Pancreas (tissue), 10 donors: Measurements from ENCODE around the gene TGFA. TPM values are rescaled to one million over a fixed set of nuclear protein-coding genes. Genes with fewer than 3 reads are reported as not detected.

Experiments used
- ATAC-seq, 4 donors: fragments of 200-7000 bp; cut with Tn5 transposase; one replicate each; pipeline versions ENCODE4 v1.8.0 to v1.9.1; 2020; ENCODE audit warnings: mild to moderate bottlenecking in 4 of 4, moderate library complexity in 4 of 4
- DNase-seq, 6 donors: peaks; one replicate each; pipeline ENCODE4 v3.0.0-alpha.2; 2020
- FAIRE-seq: peaks from 2 replicates; lab custom pipeline; 2012; peaks lifted over from hg19 to GRCh38; lab: Jason Lieb, UNC
- H3K27ac ChIP-seq, 4 donors: fragments of 200-600 bp; sonication (generic); 1 replicate in 3 of 4; 2 replicates in 1 of 4; pipeline versions ENCODE4 v1.5.0 to v1.8.0; 2020
- H3K27me3 ChIP-seq, 4 donors: fragments of 200-600 bp; one replicate each; pipeline ENCODE4 v1.8.0; 2021
- H3K36me3 ChIP-seq, 3 donors: fragments of 200-600 bp; sonication (generic) in 1 of 3; one replicate each; pipeline versions ENCODE4 v1.5.0 to v1.8.0; 2020 to 2021
- H3K4me1 ChIP-seq, 3 donors: fragments of 200-600 bp; one replicate each; pipeline ENCODE4 v1.8.0; 2021
- H3K4me3 ChIP-seq, 4 donors: fragments of 200-600 bp; sonication (generic) in 2 of 4; one replicate each; pipeline versions ENCODE4 v1.5.0 to v1.8.0; 2020 to 2021
- H3K9me3 ChIP-seq, 4 donors: fragments of 200-600 bp; one replicate each; pipeline ENCODE4 v1.8.0; 2021
- CTCF ChIP-seq, 4 donors: fragments of 200-600 bp; sonication (generic) in 3 of 4; IDR thresholded peaks; one replicate each; pipeline versions ENCODE4 v1.5.0 to v1.8.0; 2021; ENCODE audit warnings: antibody characterized with exemption in 4 of 4
- WGBS, 2 donors: extraction: QIAGEN DNeasy Blood & Tissue Kit; methylation state at CpG; one replicate each; pipeline ENCODE4 v1.1.7; 2013; 5-methylcytosine and 5-hydroxymethylcytosine counted together
- intact Hi-C, 3 donors: fragments of 100-400 bp; cut with DNase I; formaldehyde crosslinking; loops; one replicate each; pipeline versions ENCODE4 v1.11.1 to v1.14.2; 2022
- polyA plus RNA-seq, 2 donors: library from polyadenylated mRNA; stranded (reverse); fragments of 200-250 nt; gene quantifications; one replicate each; pipeline ENCODE4 v1.2.3, GENCODE V29; 2013
- total RNA-seq, 6 donors: library from RNA; stranded (reverse); fragmentation: NEBNext Ultra II Directional in 4 of 6; extraction: Animal tissue kit (Norgen Biotek cat#: 25700) in 4 of 6; gene quantifications; one replicate each; pipeline versions ENCODE4 v1.2.1 to v1.2.4, GENCODE V29; 2021 to 2023
- donor health status: healthy with polysubstance abuse.
- donor health status: DM: no; HTN: no; CAD: no; lungs with moderate emphysema.
- donor health status: DM: no; HTN: no; CAD: no.
- donor health status: control.
- donor health status: control.
- donor health status: Bipolar disorder and iron deficiency.
- donor health status: DM: yes; HTN: yes; CAD: no.
- donor health status: DM: no; HTN: no; CAD: no.
- donor health status: DM: no; HTN: no; CAD: no.
- donor health status: DM: yes; HTN: yes; CAD: no.

TGFA gene
- total and polyA plus RNA-seq, 8 donors = 3.8 to 13.2 (median 7.4) TPM

GRCh38 chr2:70458661-70459060, 95.0 kb downstream of the TGFA start:
- 92 to 95% methylated on average over 5 of the region's 5 CpGs for WGBS, 2 donors
- no peak for FAIRE-seq
- peaks cover 0 to 8% (median 7%) of the 10 kb centered on the region in 3 donors for H3K4me1 ChIP-seq
- no peaks in the 10 kb centered on the region for H3K9me3 ChIP-seq
- intact Hi-C loops = no loop called here
- no peak for ATAC-seq
- H3K4me3 ChIP-seq = no peak overlapping the region
- no peaks in the 10 kb centered on the region for H3K36me3 ChIP-seq
- no peaks in the 10 kb centered on the region for H3K27me3 ChIP-seq
- no peak for TF ChIP-seq CTCF (IDR thresholded peaks at IDR 0.05)
- DNase-seq = no peak
- H3K27ac ChIP-seq = no peak overlapping the region

GRCh38 chr2:70456585-70457495, 96.8 kb downstream of the TGFA start:
- FAIRE-seq (no peak), DNase-seq (peak in 2 of 6 donors; percentile 37 to 54), ATAC-seq (peak; percentile 64 to 83 (median 76))
- intact Hi-C loops = no loop called here
- no peak for TF ChIP-seq CTCF (IDR thresholded peaks at IDR 0.05)
- 46 to 52% methylated on average over 10 of the region's 10 CpGs for WGBS, 2 donors
- Histone ChIP-seq H3K27me3 (no peaks in the 10 kb centered on the region), H3K9me3 (no peaks in the 10 kb centered on the region), H3K4me3 (no peak overlapping the region), H3K36me3 (no peaks in the 10 kb centered on the region), H3K27ac (peak overlapping the region in 1 of 4 donors; percentile 15), H3K4me1 (peaks cover 0 to 8% (median 7%) of the 10 kb centered on the region in 3 donors)

GRCh38 chr2:70454936-70455544, 98.6 kb downstream of the TGFA start:
- WGBS, 2 donors = 87 to 91% methylated on average over 3 of the region's 3 CpGs
- H3K36me3 ChIP-seq = no peaks in the 10 kb centered on the region
- no peak for TF ChIP-seq CTCF (IDR thresholded peaks at IDR 0.05)
- ATAC-seq = no peak
- H3K4me3 ChIP-seq = no peak overlapping the region
- peaks cover 0 to 8% (median 7%) of the 10 kb centered on the region in 3 donors for H3K4me1 ChIP-seq
- DNase-seq = no peak
- H3K27ac ChIP-seq = no peak overlapping the region
- H3K9me3 ChIP-seq = no peaks in the 10 kb centered on the region
- intact Hi-C loops = no loop called here
- FAIRE-seq = no peak
- H3K27me3 ChIP-seq = no peaks in the 10 kb centered on the region

GRCh38 chr2:70450641-70451250, 102.9 kb downstream of the TGFA start:
- no peak for ATAC-seq
- Histone ChIP-seq H3K4me3 (no peak overlapping the region), H3K27me3 (no peaks in the 10 kb centered on the region), H3K4me1 (no peaks in the 10 kb centered on the region), H3K36me3 (no peaks in the 10 kb centered on the region), H3K9me3 (no peaks in the 10 kb centered on the region), H3K27ac (no peak overlapping the region)
- WGBS, 2 donors = 66 to 69% methylated on average over 7 of the region's 7 CpGs
- intact Hi-C loops = no loop called here
- DNase-seq = no peak
- FAIRE-seq = no peak
- no peak for TF ChIP-seq CTCF (IDR thresholded peaks at IDR 0.05)
